ENCODE results near the gene FTCD.

Gene FTCD

DNA sequence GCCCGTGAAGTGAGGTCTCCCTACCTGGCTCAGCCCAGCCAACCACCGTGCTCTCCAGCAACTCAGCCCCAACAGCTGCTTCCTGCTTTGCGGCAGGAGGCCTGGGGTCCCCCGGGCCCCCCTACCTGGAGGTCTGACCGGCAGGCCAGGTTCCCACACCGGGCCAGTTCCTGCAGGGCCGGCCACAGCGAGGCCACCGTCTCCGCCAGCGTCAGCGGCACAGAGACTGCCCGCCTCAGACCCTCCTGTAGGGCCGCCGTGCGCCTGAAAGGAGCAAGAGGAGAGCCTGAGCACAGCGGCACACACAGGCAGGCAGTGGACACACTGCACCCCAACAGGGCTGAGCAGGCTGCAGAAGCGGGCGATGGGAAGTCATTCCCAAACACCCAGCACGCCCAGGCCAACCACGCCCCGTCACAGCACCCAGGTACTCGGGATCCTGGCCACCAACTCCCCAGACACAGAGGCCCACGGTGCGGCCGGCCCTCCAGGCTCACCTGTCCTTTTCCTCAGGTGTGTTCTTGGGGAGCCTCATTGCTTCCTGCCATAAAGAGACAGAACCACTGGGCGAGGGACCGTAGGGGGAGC, 16.9 kb downstream of the FTCD start:
- no peak for DNase-seq (ENCODE audit: low read depth)

DNA sequence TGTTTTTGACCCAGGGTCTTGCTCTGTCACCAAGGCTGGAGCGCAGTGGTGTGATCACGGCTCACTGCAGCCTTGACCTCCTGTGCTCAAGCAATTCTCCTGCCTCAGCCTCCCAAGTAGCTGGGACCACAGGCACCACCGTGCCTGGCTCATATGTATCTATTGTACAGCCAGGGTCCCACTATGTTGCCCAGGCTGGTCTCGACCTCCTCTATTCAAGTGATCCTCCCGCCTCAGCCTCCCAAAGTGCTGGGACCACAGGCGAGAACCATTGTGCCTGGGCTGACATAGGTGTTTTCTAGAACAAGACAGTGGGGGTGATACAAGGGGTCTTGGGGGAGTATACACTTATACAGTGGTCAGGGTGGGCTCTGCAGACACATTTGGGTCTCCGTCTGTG, 17.5 kb downstream of the FTCD start:
- no peak for DNase-seq (ENCODE audit: low read depth)

DNA sequence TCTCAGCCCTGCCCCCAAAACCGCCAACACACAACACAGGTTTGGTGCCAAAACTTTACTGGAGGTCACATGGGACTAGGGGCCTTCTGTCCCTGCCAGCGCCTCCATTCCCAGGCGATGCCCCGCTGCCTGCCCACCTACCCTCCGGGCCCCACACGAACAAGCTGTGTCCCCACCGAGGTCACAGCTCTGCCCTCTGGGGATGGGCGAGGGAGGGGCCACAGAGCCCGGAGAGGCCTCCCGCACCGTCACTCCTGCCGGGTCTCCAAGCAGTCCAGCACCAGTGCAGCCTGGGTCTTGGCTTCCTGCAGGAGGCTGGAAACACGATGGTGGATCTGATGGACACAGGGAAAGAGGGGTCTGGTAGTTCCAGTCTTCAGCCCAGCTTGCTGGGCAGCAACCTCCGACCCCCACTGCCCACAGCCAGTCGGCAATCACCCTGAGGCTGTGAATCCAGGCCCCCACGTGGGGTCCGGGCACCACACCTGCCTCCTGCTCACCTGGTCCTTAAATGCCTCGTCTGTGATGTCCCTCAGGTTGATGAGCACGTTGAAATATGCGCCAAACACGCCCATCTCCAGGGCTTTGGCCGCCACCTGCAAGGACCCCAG, 18.5 kb downstream of the FTCD start:
- no peak for DNase-seq (ENCODE audit: low read depth)

DNA sequence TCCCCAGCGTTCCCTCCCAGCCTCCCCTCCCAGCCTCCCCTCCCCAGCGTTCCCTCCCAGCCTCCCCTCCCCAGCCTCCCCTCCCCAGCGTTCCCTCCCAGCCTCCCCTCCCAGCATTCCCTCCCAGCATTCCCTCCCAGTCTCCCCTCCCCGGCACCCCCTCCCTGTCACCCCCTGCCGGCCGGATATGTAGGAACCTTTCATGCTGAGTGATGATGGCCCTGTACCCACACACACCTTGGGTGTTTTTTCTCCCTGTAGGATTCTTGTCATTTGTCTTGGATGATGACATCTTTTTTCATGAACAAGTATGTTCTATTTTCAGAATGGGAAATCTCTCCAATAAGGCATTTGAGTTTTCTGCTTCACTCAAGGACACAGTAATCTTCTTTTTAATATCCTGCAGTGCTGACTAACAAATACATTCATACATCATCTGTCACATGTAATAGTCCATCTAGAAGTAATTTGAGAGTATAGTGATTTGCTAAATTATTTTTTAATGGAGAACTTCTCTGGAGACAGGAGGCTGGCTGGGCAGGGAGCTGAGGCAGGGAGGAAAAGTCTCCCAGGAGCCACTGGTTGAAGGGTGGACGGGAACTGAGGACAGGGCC, 19.5 kb downstream of the FTCD start:
- no peak for DNase-seq (ENCODE audit: low read depth)

DNA sequence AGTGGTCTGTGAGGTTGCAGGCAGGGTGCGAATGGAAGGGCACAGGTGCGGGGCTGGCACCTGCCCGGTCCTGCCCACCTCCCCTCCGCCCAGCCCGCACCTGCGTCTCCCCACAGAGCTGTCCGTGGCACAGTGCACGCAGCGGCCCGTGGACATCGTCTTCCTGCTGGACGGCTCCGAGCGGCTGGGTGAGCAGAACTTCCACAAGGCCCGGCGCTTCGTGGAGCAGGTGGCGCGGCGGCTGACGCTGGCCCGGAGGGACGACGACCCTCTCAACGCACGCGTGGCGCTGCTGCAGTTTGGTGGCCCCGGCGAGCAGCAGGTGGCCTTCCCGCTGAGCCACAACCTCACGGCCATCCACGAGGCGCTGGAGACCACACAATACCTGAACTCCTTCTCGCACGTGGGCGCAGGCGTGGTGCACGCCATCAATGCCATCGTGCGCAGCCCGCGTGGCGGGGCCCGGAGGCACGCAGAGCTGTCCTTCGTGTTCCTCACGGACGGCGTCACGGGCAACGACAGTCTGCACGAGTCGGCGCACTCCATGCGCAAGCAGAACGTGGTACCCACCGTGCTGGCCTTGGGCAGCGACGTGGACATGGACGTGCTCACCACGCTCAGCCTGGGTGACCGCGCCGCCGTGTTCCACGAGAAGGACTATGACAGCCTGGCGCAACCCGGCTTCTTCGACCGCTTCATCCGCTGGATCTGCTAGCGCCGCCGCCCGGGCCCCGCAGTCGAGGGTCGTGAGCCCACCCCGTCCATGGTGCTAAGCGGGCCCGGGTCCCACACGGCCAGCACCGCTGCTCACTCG, 23.3 kb downstream of the FTCD start:
- no peak for DNase-seq (ENCODE audit: low read depth)

DNA sequence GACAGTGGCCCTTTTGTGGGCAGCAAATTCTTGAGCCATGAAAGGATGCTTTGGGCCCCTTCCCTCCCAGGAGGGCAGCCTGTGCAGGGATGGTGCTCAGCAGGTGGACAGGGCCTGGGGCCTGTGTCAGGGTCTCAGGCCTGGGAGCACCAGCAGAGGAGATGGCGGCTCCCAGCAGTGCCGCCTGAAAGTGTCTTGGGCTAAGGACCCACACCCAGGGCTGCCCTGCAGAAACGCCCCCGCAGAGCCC, 23.9 kb downstream of the FTCD start:
- no peak for DNase-seq (ENCODE audit: low read depth)

DNA sequence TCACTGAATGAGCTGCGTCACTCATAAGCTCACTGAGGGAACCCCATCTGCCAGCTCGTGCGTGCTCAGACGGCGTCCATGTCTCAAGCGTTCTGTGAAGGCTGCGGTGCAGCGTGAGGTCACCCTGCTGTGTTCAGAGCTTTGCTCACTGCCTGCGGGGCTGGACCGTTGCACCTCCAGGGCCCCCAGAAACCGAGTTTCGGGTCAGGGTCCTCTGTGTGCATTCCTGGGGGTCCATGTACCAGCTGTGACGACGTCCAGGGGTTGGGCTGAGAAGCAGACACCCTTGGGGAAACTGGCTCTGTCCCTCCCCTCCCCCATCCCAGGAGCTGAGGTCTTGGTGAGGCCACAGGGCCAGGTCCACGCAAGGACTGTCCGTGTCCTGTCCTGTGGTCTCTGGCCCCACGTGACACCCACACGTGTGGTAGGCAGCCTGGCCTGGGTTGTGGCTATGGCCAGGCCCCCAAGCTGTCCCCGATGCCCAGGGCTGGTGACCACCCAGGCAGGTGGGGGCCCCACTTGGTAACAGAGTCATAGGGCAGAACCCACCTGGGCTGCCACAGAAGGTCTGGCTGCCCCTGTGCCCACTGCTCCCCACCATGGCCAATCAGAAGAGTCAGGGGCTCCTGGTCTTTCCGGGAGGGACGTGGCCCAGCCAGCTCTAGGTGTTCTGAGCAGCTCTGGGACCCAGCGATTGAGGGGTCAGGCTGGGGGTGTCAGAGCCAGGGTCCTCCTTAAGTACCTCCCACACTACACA, 24.4 kb downstream of the FTCD start:
- no peak for DNase-seq (ENCODE audit: low read depth)

DNA sequence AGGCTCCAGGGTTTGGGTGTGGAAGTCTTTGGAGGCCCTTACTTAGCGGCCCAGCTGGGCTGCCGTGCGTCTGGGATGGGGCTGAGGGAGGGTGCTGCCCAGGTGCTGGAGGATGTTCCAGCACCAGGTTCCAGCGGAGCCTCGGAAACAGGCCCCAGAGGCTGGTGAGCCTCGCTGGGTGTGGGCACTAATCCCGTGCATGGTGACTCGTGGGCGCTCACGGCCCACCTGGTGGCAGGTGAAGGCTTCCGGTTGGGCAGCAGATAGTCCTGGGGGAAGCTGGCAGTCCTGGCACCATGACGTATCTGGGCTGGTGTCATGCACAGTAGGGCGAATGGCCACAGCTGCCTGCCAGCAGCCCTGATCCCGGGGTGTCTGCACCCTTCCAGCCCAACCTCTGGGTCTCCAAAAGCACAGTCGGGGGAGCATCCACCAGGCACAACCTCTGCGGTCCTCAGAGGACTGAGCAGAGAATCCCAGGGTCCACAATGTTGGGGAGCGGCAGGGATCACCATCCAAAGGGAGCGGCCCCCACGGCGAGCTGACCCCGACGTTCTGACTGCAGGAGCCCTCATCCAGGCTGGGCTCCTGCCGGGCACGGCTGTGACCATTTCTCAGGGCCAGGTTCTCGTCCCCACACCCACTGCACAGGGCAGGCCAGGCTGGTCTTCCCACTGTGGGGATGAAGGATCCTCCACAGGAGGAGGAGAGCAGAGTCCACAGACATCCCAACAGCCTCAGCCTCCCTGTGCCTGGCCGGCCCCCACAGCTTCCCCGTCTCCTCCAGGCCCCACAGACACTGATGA, 25.3 kb downstream of the FTCD start:
- no peak for DNase-seq (ENCODE audit: low read depth)

DNA sequence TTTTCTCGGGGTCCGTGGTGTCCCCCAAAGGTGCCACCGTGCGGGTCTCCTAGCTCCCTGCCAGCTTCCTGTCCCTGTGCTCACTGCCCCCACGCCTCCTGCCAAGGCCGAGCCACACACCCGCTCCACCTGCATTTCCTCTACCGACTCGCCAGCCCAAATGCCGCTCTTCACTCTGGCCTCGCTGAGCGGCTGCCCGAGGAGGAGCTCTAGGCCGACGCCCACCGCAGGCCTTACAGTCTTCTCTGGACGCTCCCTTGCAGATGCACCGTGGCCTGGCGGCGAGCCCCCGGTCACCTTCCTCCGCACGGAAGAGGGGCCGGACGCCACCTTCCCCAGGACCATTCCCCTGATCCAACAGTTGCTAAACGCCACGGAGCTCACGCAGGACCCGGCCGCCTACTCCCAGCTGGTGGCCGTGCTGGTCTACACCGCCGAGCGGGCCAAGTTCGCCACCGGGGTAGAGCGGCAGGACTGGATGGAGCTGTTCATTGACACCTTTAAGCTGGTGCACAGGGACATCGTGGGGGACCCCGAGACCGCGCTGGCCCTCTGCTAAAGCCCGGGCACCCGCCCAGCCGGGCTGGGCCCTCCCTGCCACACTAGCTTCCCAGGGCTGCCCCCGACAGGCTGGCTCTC, 26.3 kb downstream of the FTCD start:
- DNase-seq (ENCODE audit: low read depth), result no peak

DNA sequence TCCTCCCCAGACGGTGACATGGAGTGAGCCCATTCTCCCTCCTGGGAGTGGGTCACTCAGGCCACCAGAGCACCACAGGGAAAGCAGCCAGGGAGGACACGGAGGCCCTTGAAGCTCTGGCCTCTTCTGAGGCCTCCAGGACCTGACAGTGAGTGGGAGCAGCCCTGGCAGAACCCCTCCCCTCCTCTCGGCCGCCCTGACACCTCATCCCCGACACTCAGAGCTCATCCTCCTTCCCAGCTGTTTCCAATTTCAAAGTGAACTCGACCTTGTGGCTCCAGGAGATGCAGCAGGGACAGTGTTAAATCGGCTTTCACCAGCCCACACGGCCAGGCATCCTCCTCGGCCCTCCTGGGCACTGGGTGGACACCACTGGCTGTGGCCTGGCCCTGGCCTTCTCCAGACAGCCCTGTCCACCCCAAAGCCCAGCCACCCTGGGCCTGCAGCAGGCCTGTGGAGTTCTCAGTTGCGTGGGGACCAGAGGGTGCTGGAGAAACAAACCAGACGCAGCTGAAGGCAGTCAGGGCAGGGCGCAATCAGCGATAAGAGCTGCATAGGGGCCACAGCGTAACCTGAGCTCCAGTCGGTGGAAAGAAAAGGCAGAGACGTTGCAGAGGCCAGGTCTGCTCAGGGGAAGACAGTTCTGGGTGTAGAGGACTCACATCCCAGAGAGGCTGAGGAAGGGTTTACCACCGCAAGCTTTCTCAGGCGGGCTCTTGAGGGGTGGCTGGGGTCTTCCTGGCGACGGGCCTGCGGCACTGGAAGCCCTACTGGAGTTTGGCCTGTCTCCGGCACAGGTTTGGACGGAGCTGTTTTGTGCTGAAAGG, 27.1 kb downstream of the FTCD start:
- no peak for DNase-seq (ENCODE audit: low read depth)

DNA sequence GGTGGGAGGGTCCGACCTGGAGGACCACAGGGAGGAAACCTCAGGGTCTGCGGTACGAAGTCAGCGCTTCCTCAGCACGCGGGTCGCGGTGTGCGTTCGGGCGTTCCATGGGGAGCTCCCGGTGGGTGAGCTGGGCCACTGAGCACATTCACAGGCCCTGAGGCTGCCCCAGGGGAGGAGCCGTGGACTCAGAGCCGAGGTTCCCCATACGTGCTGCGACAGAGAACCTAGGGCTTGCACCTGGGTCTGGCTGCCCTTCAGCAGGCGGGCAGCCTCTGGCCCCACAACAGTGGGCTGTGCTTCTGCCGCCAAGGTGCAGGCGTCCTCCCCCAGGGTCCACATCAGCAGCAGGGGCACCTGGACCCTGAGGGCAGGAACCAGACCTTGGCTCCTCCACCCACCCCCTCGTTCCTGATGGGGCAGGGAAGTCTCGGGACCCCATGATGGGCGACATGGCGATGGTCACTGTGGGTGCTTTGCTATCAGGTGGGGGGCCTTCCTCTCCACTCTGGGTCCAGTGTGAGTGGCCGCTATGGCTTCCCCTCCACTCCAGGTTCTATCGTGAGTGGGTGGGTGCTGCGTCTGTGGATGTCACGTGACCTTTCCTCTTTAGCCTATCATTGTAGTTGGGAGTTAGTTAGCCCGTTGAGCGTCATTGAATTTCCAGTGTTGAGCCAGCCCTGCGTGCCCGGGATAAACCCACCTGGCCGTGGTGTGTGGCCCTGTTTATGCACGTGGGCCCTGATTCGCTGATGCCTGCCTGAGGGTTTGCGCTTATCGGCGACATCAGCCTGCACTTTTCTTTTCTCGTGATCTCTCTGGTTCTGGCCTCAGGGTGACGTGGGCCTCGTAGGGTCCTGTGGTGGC, 27.9 kb downstream of the FTCD start:
- DNase-seq (ENCODE audit: low read depth), result no peak

DNA sequence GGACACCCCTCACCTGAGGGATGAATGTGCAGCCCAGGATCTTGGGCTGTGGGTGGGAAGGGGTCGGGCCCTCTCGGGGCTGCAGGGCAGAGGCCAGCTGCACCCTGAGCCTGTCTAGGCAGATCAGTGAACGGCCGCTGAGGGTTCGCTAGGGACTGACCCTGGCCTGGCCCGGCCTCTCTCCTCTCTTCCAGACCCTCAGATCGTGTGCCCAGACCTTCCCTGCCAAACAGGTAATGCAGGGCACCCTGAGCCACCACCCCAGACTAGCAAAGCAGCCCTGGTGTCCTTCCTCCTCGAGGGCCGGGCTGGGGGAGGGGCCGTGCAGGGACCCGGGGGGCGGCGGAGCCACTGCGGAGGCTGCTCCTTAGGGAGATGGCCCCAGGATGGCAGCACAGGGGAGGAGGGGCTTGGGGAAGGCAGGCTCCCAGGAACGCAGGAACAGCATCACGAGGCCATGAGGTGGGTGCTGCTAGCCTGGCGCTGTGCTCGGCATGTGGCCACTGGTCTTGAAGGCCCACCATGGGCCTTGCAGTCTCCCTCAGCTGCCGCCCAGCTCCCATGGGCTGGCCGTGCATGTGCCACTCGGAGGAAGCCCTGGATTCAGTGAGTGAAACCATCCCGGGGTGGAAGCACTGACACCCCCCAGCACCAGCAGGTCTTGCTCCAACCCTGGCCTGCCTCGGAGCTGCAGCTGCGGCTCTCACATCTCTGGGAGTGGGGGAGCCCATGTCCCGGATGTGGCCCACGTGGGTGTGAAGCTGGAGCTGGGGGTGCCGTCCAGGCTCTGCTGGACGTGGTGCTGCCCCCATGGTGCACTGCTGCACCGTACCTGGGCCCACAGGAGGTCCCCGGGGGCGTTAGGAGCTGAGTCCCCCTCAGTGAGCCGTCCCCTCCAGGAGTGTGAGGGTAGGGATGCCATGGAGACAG, 28.8 kb downstream of the FTCD start:
- DNase-seq (ENCODE audit: low read depth), result no peak

DNA sequence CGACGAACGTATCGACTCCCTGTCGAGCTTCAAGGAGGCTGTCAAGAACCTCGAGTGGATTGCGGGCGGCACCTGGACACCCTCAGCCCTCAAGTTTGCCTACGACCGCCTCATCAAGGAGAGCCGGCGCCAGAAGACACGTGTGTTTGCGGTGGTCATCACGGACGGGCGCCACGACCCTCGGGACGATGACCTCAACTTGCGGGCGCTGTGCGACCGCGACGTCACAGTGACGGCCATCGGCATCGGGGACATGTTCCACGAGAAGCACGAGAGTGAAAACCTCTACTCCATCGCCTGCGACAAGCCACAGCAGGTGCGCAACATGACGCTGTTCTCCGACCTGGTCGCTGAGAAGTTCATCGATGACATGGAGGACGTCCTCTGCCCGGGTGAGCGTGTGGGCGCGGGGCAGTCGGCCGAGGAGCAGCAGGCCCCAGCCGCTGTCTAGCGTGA, 29.5 kb downstream of the FTCD start:
- DNase-seq (ENCODE audit: low read depth), result no peak

DNA sequence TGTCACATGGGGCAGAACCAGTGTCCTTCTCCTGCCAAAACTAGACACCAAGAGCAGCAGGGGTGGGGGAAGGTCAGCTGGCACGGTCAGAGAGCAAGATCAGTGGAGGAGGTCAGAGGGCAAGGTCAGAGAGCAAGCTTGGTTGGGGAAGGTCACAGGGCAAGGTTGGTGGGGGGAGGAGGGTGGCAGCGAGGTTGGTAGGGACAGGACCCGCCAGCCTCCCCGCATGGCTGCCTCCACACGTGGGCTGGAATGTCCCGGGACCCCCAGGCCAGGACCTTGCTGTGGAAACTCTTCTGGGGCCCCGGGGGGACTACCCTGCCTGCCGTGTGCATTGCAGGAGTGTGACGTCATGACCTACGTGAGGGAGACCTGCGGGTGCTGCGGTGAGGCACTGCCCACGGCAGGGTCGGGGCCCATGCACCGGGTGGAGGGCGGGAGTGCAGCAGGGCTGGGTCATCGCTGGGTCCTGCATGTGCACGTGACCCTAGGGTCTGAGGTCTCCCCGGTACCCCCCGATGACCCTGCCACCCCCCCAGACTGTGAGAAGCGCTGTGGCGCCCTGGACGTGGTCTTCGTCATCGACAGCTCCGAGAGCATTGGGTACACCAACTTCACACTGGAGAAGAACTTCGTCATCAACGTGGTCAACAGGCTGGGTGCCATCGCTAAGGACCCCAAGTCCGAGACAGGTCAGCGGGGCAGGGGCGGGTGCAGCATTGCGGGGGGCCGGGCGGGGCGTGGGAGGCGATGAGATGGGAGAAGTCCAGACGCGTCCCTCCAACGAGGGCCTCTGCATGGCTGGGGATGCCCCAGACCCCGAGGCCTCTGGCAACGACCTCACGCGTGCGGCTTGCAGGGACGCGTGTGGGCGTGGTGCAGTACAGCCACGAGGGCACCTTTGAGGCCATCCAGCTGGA, 30.2 kb downstream of the FTCD start:
- no peak for DNase-seq (ENCODE audit: low read depth)

DNA sequence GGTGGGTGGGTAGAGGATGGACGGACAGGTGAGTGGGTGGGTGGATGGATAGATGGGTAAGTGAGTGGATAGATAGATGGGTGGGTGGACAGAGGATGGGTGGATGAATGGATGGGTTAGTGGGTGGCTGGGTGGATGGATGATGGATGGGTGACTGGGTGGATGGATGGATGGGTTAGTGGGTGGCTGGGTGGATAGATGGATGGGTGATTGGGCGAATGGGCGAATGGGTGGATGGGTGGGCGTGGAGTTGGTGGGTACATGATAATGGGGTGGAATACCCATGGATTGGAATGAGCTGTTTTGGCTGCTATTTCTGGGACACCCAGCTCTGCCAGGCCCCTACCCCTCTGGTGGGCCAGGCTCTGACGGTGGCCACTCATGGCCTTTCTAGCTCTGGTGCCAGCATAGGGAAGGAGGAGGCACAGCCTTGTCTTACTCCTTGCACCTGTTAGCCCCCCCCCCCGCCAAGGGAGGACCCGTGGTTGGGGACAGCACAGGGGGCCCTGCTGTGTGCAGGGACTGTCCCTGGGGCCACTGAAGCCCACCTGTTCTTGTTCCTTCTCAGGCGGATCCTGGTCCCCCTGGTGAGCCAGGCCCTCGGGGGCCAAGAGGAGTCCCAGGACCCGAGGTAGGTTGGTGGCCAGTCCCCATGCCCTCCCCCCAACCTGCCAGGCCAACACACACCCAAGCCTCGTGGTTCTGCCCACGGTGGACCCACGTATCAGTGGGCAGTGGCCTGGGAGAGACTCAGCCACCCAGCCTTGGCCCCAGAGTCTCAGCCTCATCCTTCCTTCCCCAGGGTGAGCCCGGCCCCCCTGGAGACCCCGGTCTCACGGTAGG, 31.1 kb downstream of the FTCD start:
- DNase-seq (ENCODE audit: low read depth), result no peak
